Measurements from ENCODE around the gene HUS1B.
"Not testable (repeated sequence)": the region's sequence is repeated elsewhere in the genome, so short reads cannot be mapped to it uniquely, and the experiment has no call there.

Gene HUS1B

DNA sequence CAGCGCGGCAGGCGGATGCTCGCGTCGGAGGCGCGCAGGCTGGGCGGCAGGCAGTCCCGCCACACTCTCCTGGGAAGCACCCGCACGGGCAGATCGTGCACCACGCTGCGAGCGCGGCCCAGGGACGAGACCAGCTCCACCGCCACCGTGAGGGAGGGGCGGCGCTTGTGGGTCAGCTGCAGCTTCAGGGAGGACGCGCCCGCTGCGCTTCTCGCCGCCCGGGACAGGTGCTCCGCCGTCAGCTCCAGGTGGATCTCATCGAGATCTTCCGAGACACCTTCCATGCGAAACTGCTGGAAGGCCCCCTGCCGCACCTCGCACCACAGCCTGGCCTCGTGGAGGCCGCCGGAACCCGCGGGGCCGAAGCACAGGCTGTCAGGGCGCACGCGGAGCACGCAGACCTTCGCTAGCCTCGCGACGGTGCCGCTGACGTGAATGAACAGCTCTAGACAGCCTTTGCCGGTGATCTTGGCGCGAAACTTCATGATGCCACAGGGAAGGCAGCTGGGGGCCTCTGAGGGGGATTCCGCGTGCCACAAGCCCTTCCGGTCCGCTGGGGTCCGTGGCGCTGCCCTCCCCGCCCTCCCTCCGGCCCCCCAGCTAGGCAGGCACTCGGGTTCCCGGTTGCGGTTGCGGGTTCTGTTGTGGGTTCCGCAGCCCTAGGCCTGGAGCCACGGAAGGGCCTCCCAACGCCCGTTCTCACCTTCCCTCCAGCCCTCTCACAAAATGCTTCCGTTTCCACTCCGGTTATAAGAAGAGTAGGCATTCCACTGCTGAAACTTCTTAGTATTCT lies at the start of gene HUS1B:
HUS1B (minus strand) TSS at position 641 of the 793 bp plus-strand sequence; CDS start at position 485, 156 bp downstream.
- DNase-seq (ENCODE audit: low read depth in 2 of 2) = no peak

DNA sequence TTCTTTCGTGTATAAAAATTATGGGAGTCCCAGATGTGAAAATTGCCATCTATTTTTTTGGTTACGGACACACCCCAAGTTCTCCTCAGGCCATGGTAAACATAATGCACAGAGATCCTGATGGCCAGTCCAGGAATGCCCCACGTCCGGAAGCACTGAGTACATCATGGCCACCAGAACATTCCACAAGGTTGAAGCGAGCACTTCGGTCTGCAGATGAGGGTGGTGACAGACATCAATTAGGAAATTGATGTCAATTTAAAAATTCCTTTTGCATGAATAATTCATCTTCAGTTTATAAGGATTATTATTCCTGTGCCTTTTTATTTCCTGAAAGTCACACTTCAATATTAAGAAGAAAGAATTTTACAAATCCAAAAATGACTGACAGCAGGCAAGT lies 49.2 kb upstream of the HUS1B start:
- DNase-seq (ENCODE audit: low read depth in 2 of 2) = no peak

DNA sequence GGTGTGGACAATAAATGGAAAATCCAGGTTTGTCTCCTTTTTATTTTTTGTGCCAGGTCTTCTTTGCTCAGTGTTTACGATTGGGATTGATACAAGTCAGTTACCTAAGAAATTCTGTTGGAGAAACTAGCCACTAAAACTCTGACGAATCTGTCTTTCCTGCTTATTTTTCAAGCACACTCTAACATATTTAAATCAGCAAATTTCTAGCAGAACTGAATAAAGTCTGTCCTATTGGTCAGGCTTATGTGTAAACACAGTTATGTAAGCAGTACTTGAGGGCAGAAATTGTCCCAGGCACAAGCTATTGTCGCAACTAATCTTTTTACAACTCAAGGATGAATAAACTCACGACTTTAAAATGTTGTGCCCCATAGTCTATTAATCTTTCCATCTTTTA lies 48.1 kb upstream of the HUS1B start:
- DNase-seq (ENCODE audit: low read depth in 2 of 2) = no peak

DNA sequence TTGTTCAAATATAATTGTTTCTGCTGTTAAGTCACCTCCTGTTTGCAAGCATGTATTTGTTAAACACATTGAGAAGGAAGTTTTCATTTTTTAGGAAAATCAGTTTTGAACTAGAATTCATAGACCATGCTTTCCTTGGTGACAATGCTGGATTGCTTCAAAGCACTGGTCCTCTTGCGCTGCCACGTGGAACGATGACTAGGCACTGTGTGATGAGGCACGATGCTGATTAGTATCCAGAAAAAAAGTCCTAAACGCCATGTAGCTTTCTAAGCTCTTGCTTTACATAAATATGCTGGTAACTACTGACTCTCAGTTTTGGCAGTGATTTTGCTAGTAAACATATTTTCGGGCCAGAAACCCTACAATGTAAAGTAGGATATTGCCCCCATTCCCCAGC lies 47.1 kb upstream of the HUS1B start:
- no peak for DNase-seq (ENCODE audit: low read depth in 2 of 2)

DNA sequence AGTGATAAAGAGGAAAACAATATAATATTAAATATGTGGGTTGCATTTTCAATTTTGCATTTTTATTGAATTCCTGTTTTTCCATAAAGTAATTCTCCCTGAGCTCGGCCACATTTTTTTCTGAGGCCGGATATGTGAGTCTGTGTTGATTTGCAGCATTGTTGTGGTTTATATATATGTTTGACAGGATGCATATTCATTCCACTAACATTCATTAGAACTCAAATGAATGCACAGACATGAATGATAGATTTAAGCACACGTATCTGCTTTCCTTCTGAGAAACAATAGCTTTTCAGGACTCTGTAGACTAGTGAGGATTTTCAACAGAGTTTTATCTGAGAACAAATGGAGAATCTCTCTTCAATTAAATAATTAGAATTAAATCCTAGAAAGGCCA lies 46.7 kb upstream of the HUS1B start:
- DNase-seq (ENCODE audit: low read depth in 2 of 2) = no peak

DNA sequence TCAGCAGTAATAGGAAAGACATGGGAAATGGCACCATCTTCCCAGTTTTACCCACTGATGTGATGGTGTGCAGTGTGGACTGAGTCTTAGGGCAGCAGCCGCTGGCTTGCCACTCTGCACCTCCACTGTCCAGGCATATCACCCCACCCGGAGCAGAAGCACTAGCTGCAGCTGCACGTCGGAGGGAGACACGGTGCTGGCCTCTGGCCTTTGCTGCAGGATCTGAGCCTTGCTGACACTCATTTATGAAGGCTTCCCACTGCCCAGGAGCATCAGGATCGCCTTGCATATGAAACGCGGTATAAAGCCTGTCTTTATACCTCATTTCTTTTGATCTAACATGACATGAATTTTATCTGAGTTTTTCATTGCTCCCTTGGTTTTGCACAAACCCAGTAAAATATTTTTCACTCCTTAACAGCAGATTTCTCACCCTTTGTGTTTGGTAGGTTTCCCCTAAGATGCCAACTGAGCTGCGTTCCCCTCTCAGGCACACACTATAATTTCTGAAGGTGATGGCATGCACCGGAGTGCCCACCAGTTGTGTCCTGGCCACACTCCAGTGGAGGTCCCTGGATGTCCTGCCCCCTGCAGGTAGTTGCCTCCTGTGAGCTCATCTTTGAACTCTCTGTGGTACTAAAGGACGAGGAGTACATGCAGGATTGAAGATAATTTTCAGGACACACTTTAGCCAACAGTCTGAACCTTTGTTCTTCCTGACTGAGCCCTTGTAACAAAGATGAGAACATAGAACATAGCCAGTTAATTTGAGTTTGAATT lies 45.0 kb upstream of the HUS1B start:
- DNase-seq (ENCODE audit: low read depth in 2 of 2) = no peak

DNA sequence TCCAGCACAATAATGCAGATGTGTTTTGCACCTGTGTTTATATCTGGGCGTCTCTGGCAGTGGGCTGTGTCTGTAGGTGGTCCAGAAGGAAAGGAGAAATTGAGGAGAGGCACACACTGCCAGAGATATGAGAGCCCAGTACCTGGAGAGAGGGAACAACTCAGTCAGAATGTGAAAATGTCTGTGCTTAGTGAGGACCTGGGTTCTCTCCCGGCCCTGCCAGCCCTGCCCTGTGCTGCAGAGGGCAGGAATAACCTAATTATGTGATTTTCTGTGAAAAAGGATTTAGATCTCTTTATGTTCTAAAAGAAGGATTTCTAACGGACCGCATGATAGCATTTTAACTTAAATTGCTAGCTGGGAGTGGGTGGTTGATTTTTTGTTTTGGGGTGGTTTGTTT lies 44.3 kb upstream of the HUS1B start:
- no peak for DNase-seq (ENCODE audit: low read depth in 2 of 2)

DNA sequence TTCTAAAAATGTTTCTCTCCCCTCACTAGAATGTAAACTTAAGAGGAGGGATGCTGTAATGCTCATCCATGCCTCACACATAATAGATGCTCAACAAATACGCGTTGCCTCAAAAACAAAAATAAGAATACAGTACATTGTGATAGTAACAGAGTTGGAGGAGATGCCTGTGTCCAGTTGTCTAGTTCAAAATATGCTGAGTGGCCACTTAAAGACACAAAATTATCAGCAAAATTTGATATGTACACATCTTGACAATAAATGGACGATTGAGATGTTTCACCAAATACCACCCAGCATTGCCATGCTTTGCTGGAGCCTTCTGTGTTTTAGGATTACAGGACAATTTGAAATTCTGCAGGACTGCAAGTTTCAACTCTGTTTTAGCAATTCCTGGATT lies 43.6 kb upstream of the HUS1B start:
- no peak for DNase-seq (ENCODE audit: low read depth in 2 of 2)

DNA sequence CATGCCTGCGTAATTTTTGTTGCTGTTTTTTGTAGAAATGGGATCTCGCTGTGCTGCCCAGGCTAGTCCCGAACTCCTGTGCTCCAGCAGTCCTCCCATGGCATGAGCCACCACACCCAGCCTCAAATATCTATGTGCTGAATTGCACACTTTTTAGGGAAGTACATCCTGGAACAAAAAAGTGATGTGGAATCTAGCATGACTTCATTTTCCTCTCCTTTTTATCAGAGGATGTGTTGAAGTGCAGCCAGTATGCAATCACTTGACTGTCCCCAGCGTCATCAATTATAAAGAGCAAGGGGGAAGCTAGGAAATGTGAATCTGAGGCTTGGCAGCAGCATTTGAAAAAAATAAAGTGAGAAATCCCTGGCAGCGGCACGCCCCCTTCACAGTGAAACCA lies 42.4 kb upstream of the HUS1B start:
- DNase-seq (ENCODE audit: low read depth in 2 of 2) = no peak

DNA sequence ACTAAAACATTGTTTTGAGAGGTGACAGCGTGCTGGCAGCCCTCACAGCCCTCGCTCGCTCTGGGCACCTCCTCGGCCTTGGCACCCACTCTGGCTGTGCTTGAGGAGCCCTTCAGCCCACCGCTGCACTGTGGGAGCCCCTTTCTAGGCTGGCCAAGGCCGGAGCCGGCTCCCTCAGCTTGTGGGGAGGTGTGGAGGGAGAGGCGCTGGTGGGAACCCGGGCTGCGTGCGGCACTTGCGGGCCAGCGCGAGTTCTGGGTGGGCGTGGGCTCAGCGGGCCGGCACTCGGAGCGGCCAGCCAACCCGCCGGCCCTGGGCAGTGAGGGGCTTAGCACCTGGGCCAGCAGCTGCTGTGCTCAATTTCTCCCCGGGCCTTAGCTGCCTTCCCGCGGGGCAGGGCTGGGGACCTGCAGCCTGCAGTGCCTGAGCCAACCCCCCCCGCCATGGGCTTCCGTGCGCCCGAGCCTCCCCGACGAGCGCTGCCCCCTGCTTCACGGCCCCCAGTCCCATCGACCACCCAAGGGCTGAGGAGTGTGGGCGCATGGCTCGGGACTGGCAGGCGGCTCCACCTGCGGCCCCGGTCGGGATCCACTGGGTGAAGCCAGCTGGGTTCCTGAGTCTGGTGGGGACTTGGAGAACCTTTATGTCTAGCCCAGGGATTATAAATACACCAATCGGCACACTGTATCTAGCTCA lies 37.7 kb upstream of the HUS1B start:
- DNase-seq (ENCODE audit: low read depth in 2 of 2) = not testable (repeated sequence)

DNA sequence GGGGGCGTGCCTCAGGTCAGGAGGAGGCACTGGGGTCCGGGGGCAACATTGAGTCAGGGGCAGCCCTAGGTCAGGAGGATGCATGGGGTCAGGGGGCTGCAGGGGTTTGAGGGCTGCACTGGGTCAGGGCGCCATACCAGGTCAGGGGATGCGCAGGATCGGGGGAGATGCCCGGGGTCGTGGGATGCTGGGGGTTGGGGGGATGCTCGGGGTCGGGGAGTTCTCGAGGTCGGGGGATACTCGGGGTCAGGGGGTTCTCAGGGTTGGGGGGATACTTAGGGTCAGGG lies 36.8 kb upstream of the HUS1B start:
- no peak for DNase-seq (ENCODE audit: low read depth in 2 of 2)

DNA sequence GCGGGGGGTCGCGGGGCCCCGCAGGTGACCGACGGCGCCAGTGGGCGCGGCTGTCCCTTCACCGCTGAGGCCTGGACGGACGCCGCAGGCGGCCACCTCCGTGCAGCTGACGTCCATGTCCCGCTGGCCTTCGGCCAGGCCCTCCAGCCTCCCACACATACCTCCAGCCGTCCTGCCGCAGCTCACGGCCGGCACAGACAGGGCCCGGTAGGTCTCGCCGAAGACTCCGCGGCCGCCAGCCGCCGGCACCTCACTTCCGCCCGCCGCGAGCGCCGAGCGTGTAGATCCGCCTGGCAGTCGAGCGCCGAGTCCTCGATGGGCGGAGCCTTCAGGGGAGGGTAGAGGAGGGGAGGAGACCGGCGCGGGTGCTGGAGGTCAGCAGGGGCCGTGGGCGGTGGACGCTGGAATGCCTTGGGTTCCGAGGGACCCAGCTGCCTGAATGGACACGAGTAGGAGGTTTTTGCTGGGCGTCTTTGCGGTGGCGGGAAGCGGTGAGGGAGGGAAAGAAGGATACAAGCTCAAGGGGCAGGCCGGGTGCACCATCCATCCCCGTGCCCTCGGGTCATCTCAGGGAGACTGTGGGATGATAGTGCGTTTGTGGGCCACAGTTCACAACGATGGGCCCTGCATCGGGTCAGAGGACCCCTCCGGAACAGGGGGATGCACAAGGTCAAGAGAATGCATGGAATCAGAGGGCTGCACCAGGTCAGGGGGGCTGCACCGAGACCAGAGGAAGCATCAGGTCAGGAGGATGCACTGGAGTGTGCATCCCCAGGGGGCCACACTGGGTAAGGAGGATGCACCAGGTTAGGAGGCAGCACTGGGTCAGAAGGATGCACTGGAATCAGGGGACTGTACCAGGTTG lies 36.2 kb upstream of the HUS1B start, which contains the start of gene EXOC2:
EXOC2 (minus strand) TSS at position 282 of the 865 bp plus-strand sequence. CDS start 55,321 bp downstream, outside the sequence.
- DNase-seq (ENCODE audit: low read depth in 2 of 2) = peak; percentile 42 to 66

DNA sequence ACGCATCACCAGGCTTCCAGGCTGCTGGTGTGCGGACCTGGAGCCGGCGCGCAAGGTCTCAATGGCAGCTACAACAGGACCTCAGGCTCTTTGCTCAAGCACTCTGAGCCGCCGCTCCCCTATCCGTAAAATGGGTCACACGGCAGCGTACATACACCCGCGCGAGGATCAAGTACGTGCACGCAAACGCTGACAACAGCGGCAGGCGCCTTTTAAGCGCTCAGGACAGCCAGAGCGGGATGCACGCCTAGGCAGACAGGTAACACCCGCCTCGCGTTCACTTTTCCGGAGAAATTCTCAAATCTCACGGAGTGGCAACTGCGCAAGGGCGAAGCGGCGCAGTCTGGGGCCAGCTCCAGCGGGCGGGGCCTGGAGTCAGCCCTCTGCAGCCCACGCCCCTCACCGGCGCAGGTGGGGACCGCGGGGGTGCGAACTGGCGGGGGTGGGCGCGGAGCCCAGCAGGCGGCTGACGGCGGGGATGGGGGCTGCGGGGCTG lies 35.5 kb upstream of the HUS1B start:
- DNase-seq (ENCODE audit: low read depth in 2 of 2) = peak; percentile 42 to 55

DNA sequence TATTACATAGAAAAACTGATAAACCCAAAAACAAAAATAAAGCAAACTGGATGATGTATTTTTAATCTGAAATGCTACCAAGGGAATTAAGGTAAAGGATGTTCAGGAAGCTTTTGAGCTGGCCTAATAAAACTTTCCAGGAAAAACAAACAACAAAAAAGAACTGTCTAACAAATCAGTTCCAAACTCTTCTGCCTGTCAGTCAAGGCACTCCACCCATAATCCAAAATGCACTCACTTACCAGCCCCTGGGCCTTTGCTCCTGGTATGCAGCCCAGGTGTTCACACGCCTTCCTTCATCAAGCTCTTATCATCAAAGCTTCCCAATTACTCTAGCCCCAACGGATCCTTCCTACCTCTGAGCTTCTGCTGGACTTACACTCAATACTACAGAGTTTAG lies 32.3 kb upstream of the HUS1B start:
- no peak for DNase-seq (ENCODE audit: low read depth in 2 of 2)

DNA sequence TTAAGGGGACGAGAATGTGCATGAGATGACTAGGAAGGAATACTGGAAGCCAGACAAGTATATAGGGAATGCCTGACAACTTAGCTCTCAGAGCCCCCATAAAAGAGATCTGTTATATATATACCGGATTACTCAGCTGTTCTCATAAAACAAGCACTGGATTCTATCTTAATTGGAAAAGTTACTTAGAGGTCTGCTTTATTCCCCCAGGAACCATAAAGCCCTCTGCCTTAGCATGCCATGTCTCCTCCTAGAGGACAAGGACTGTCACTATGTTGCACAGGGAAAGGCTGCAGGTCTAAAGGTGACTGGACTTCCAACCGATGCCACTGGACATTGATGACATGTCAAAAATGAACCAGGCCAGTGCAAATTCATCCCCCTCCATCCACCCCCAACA lies 29.6 kb upstream of the HUS1B start:
- DNase-seq (ENCODE audit: low read depth in 2 of 2) = no peak

DNA sequence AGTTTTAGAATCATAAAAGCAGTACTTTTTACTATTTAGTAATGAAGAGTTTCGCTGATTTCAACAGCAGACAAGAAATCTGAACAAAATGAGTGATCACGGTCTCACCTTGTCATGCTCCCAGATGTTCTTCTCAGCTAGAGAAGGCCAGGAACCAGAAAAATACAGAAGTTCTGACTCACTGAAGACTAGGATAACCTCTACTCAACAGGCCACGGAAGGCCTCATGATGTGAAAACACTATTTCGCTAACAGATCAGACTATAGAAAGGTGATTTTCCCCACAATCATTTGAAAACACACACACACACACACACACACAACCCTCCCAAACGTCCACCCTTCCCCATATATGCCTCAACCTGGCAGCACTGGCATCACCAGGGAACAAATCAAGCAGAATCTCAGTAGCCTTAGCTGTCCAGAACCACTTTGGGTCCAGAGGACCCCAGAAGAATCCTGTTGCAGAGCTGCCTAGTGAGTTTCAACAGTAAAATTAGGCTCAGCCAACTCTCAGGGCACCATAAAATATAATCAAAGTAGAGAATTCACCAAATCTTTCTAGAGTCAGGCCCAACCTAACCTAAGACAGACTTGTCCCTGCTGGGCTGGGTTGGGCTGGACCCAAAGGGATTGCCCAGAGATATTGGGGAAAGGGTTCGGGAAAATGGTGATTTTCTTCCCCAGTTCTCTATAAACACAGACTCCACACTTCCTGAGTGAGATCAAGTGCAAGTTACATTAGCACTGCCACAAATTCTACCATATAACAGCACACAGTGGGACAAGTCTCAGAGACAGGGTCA lies 28.1 kb upstream of the HUS1B start:
- DNase-seq (ENCODE audit: low read depth in 2 of 2) = peak in 1 of 2 donors; percentile 12

DNA sequence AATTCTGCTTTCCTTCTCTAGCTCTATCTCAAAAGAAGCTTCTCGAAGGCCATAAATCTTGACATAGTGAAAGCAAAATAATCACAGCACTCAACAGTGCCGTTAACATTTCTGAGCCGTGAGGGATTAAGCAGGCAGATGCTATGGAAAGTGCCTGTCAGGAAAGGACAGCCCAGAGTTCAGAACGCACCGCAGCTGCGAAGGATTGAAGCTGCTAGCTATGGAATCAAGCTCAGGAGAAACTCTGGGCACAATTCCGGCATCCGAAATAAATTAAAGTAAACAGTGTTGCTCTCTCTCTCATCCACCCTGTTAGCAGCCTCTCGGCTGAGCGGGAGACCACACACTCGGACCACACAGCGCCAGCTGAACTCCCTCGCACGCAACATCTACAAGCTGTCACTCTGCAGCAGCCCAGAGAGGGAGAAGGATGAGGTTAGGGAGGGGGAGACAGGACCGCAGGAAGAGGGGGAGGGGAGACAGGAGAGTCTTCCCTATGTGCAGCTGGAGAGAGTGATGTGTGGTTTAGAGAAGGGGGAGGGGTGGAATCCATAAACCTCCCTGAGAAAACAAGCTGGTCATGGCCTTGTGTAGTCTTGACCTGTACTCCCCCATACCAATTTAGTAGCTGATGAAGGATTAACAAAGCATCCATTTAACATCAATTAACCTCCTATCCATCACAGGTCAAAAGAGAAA lies 27.0 kb upstream of the HUS1B start:
- DNase-seq (ENCODE audit: low read depth in 2 of 2) = no peak

DNA sequence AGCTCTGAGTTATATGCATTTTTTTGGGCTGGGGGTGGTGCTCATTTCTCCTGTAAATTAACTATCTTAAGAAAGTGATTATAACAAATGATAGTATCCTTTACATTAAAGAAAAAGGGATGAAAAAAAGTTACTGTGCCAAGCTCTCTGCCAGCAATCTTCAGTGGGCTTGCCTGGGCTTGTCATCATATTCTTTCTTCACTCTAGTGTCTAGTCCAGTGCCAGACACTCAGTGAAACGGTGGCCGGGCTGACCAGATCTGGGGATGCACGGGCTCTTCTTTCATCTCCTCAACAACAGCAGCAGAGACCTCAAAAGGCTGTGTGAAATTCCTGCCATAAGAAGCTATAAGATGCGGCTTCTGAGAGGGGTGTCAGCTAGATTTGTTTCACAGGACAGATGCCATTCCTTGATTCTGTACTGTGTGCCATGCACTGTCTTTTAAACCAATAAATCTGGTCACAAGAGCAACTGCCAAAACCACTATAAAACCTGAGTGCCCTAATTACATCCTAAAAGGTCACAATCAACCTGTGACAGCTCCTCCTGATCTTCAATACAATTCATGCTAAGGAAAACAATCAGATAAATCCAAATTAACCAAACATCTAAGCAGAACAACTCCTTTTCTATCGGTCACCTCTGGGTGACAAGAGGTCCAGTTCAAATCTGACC lies 23.9 kb upstream of the HUS1B start:
- no peak for DNase-seq (ENCODE audit: low read depth in 2 of 2)

DNA sequence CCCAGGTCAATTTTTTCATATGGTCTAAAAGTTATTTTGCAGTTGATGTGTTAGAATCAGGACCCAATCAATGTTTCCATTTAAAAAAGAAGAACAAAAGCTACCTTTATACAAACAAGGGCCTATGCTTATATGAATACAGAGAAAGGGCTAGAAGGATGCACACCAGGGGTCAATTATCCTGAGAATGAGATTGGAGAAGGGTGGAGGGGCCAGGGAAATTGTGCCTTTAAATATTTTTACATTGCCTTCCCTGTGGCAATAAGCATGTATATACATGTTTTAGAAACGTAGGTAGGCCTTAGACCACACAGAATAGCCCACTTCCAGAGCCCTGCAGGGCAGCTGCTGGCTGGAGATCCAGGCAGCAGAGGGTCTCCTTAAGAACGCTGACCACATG lies 23.4 kb upstream of the HUS1B start:
- no peak for DNase-seq (ENCODE audit: low read depth in 2 of 2)

Data from stimulated activated CD4-positive, alpha-beta T cell treated with anti-CD3 and anti-CD28 coated beads, Interleukin-1b, Interleukin-23, amount 100 ng/mL, for 1 hour (primary cell).